GM12878 (cell line): ENCODE data around the gene VASH1. TPM values are rescaled to one million over a fixed set of nuclear protein-coding genes. Genes with fewer than 3 reads are reported as not detected.
A peak's percentile ranks its signal among the peaks of the same experiment; 100 is the strongest.

Experiments
- BMI1 ChIP-seq: fragments of 450-650 bp; IDR thresholded peaks from 2 replicates; pipeline ENCODE4 v1.6.1; 2016; ENCODE audit warnings: mild to moderate bottlenecking, moderate library complexity, borderline replicate concordance
- CBX5 ChIP-seq: sonication (generic); IDR thresholded peaks from 2 replicates; pipeline ENCODE4 v1.6.1; 2016; ENCODE audit warnings: low read depth, moderate library complexity, mild to moderate bottlenecking, inconsistent platforms
- CREB1 ChIP-seq: IDR thresholded peaks from 2 replicates; pipeline ENCODE4 v1.6.1; 2012; ENCODE audit warnings: low read depth, mild to moderate bottlenecking, inconsistent platforms
- DPF2 ChIP-seq: fragments of 450-650 bp; IDR thresholded peaks from 2 replicates; pipeline ENCODE4 v1.6.1; 2017; ENCODE audit warnings: mild to moderate bottlenecking
- E2F4 ChIP-seq: IDR thresholded peaks from 2 replicates; pipeline ENCODE4 v1.6.1; 2012; ENCODE audit warnings: low read depth, low read length, improper control_type of control experiment
- EED ChIP-seq: sonication (generic); IDR thresholded peaks from 2 replicates; pipeline ENCODE4 v1.6.1; 2016; ENCODE audit warnings: antibody characterized with exemption, low read depth
- ETV6 ChIP-seq, 2 experiments: fragments of 450-650 bp in 1 of 2; IDR thresholded peaks in 1 of 2; conservative IDR thresholded peaks in 1 of 2; 2 replicates each; pipeline ENCODE4 v1.6.1; 2014; ENCODE audit warnings: antibody characterized with exemption in 1 of 2, borderline replicate concordance in 1 of 2, low read depth in 1 of 2, mild to moderate bottlenecking in 1 of 2, moderate library complexity in 1 of 2
- HCFC1 ChIP-seq: fragments of 150-350 bp; IDR thresholded peaks from 2 replicates; pipeline ENCODE4 v1.6.1; 2014; ENCODE audit warnings: low read length
- HDAC6 ChIP-seq: fragments of 200-600 bp; sonication (generic); IDR thresholded peaks from one replicate; pipeline ENCODE4 v1.8.0; 2017; ENCODE audit warnings: antibody characterized with exemption; ENCODE audit not compliant: unreplicated experiment
- HDGF ChIP-seq: fragments of 450-650 bp; IDR thresholded peaks from 2 replicates; pipeline ENCODE4 v1.6.1; 2016; ENCODE audit warnings: antibody characterized with exemption
- KDM1A ChIP-seq: fragments of 200-600 bp; sonication (generic); IDR thresholded peaks from 2 replicates; pipeline ENCODE4 v1.6.1; 2016; ENCODE audit warnings: borderline replicate concordance
- RUNX3 ChIP-seq: IDR thresholded peaks from 2 replicates; pipeline ENCODE4 v1.6.1; 2012; ENCODE audit warnings: low read length, inconsistent platforms
- SMC3 ChIP-seq: IDR thresholded peaks from 2 replicates; pipeline ENCODE4 v1.6.1; 2011; ENCODE audit warnings: low read length, improper control_type of control experiment, borderline replicate concordance
- WRNIP1 ChIP-seq: IDR thresholded peaks from 2 replicates; pipeline ENCODE4 v1.6.1; 2011; ENCODE audit warnings: low read depth, low read length, improper control_type of control experiment, borderline replicate concordance
- ZBED1 ChIP-seq: IDR thresholded peaks from 2 replicates; pipeline ENCODE4 v1.6.1; 2016; ENCODE audit warnings: borderline replicate concordance
- ZBTB33 ChIP-seq: fragments of 450-650 bp; IDR thresholded peaks from 2 replicates; pipeline ENCODE4 v1.6.1; 2017; ENCODE audit warnings: mild to moderate bottlenecking
- polyA plus RNA-seq, 11 experiments: library from polyadenylated mRNA; depleted of rRNA in 4 of 11; unstranded in 6 of 11; stranded (reverse) in 5 of 11; fragments of >200 nt; fragmentation: Nextera tagmentation in 4 of 11; fragmentation: Illumina TruSeq in 1 of 11; extraction: Ambion mirVana in 4 of 11; extraction: Trizol in 1 of 11; gene quantifications; 1 replicate in 1 of 11; 2 replicates in 10 of 11; pipeline versions ENCODE4 v1.2.1 to v1.2.3, GENCODE V29; 2011 to 2016; ENCODE audit warnings: inconsistent platforms in 2 of 11, missing spikeins in 2 of 11, low read depth in 1 of 11
- total RNA-seq, 4 experiments: library from RNA; depleted of rRNA in 3 of 4; stranded (reverse); fragments of >200 nt in 3 of 4; fragmentation: Illumina TruSeq in 1 of 4; extraction: Trizol in 1 of 4; gene quantifications; 2 replicates each; pipeline versions ENCODE4 v1.2.1 to v1.2.3, GENCODE V29; 2013 to 2021
- TF ChIP-seq, protein P1 (sequence below): fragments of 450-650 bp; IDR thresholded peaks from 2 replicates; pipeline ENCODE4 v1.6.1; 2018; ENCODE audit warnings: mild to moderate bottlenecking, low read depth, moderate library complexity; ENCODE audit not compliant: partially characterized antibody
- TF ChIP-seq, protein P2 (sequence below): fragments of 450-650 bp; formaldehyde crosslinking; IDR thresholded peaks from 2 replicates; pipeline ENCODE4 v1.4.0; 2022; ENCODE audit warnings: mild to moderate bottlenecking, moderate library complexity
- TF ChIP-seq, protein P3 (sequence below): IDR thresholded peaks from 2 replicates; pipeline ENCODE4 v1.6.1; 2012; ENCODE audit warnings: mild to moderate bottlenecking, low read depth, low read length

VASH1 gene
- total and polyA plus RNA-seq, 10 of the 15 experiments (the other 5 are each of a cell fraction or from before 2014, with no cell fraction given): 0.06 to 2.3 (median 0.53) TPM

DNA sequence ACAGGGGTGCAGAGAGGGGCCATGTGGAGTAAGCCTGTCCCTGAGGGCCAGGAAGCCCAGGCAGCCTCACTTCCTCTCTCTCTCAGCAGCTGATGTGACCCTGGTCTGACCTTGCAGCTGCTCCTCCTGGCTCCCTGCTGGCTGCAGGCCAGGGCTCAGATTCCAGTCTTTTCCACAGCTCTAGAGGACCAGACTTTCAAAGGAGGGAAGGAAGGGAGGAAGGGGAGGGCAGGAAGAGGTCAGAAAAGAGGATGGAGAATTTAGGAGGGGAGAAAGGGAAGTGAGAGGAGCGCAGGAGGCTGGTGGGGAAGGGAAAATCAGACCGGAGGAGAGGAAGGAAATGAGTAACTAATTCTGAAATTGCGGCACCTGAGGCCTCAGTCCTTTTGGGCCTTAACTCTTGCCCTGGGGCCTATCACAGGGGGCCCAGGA lies 40.9 kb upstream of the VASH1 start (continued):
- TF ChIP-seq, protein P1, sequence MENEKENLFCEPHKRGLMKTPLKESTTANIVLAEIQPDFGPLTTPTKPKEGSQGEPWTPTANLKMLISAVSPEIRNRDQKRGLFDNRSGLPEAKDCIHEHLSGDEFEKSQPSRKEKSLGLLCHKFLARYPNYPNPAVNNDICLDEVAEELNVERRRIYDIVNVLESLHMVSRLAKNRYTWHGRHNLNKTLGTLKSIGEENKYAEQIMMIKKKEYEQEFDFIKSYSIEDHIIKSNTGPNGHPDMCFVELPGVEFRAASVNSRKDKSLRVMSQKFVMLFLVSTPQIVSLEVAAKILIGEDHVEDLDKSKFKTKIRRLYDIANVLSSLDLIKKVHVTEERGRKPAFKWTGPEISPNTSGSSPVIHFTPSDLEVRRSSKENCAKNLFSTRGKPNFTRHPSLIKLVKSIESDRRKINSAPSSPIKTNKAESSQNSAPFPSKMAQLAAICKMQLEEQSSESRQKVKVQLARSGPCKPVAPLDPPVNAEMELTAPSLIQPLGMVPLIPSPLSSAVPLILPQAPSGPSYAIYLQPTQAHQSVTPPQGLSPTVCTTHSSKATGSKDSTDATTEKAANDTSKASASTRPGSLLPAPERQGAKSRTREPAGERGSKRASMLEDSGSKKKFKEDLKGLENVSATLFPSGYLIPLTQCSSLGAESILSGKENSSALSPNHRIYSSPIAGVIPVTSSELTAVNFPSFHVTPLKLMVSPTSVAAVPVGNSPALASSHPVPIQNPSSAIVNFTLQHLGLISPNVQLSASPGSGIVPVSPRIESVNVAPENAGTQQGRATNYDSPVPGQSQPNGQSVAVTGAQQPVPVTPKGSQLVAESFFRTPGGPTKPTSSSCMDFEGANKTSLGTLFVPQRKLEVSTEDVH: no peak
- no peak for TF ChIP-seq CREB1
- TF ChIP-seq, protein P2, sequence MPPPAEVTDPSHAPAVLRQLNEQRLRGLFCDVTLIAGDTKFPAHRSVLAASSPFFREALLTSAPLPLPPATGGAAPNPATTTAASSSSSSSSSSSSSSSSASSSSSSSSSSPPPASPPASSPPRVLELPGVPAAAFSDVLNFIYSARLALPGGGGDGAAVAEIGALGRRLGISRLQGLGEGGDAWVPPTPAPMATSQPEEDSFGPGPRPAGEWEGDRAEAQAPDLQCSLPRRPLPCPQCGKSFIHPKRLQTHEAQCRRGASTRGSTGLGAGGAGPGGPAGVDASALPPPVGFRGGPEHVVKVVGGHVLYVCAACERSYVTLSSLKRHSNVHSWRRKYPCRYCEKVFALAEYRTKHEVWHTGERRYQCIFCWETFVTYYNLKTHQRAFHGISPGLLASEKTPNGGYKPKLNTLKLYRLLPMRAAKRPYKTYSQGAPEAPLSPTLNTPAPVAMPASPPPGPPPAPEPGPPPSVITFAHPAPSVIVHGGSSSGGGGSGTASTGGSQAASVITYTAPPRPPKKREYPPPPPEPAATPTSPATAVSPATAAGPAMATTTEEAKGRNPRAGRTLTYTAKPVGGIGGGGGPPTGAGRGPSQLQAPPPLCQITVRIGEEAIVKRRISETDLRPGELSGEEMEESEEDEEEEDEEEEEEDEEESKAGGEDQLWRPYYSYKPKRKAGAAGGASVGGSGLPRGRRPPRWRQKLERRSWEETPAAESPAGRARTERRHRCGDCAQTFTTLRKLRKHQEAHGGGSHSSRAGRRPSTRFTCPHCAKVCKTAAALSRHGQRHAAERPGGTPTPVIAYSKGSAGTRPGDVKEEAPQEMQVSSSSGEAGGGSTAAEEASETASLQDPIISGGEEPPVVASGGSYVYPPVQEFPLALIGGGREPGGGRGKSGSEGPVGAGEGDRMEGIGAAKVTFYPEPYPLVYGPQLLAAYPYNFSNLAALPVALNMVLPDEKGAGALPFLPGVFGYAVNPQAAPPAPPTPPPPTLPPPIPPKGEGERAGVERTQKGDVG: no peak
- TF ChIP-seq HDGF: no peak
- TF ChIP-seq BMI1: no peak
- no peak for TF ChIP-seq CBX5
- TF ChIP-seq, protein P3, sequence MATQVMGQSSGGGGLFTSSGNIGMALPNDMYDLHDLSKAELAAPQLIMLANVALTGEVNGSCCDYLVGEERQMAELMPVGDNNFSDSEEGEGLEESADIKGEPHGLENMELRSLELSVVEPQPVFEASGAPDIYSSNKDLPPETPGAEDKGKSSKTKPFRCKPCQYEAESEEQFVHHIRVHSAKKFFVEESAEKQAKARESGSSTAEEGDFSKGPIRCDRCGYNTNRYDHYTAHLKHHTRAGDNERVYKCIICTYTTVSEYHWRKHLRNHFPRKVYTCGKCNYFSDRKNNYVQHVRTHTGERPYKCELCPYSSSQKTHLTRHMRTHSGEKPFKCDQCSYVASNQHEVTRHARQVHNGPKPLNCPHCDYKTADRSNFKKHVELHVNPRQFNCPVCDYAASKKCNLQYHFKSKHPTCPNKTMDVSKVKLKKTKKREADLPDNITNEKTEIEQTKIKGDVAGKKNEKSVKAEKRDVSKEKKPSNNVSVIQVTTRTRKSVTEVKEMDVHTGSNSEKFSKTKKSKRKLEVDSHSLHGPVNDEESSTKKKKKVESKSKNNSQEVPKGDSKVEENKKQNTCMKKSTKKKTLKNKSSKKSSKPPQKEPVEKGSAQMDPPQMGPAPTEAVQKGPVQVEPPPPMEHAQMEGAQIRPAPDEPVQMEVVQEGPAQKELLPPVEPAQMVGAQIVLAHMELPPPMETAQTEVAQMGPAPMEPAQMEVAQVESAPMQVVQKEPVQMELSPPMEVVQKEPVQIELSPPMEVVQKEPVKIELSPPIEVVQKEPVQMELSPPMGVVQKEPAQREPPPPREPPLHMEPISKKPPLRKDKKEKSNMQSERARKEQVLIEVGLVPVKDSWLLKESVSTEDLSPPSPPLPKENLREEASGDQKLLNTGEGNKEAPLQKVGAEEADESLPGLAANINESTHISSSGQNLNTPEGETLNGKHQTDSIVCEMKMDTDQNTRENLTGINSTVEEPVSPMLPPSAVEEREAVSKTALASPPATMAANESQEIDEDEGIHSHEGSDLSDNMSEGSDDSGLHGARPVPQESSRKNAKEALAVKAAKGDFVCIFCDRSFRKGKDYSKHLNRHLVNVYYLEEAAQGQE: no peak
- TF ChIP-seq SMC3: no peak
- TF ChIP-seq WRNIP1: no peak
- peak; percentile 50 for TF ChIP-seq DPF2
- TF ChIP-seq E2F4: no peak
- peak; percentile 58 for TF ChIP-seq RUNX3
- peak; percentile 95 for TF ChIP-seq EED
- TF ChIP-seq HCFC1: no peak
- TF ChIP-seq KDM1A: no peak
- TF ChIP-seq HDAC6: no peak
- TF ChIP-seq ETV6 (conservative IDR thresholded peaks at IDR 0.05 in 1 of 2, IDR thresholded peaks at IDR 0.05 in 1 of 2; ENCODE audit: borderline replicate concordance in 1 of 2, low read depth in 1 of 2): peak in 1 of 2 experiments; percentile 91; a peak in 2 of 4 replicates
- no peak for TF ChIP-seq ZBED1
- no peak for TF ChIP-seq ZBTB33
